Prostate gland (tissue), 2 donors: ENCODE measurements around the gene RPS6KC1. TPM values are rescaled to one million over a fixed set of nuclear protein-coding genes. Genes with fewer than 3 reads are reported as not detected.
"Not testable (repeated sequence)": the region's sequence is repeated elsewhere in the genome, so short reads cannot be mapped to it uniquely, and the experiment has no call there.

Experiments
- DNase-seq: peaks from one replicate; pipeline ENCODE4 v3.0.0-alpha.2; 2019; ENCODE audit warnings: low spot score
- H3K27ac ChIP-seq, 2 donors: fragments of 200-600 bp; sonication (generic); 2 replicates each; pipeline ENCODE4 v1.5.1; 2017 to 2019
- H3K27me3 ChIP-seq: fragments of 200-600 bp; sonication (generic); replicated peaks from 2 replicates; pipeline ENCODE4 v1.5.1; 2019; ENCODE audit not compliant: insufficient read depth
- H3K36me3 ChIP-seq, 2 donors: fragments of 200-600 bp; sonication (generic); 1 replicate in 1 of 2; 2 replicates in 1 of 2; pipeline versions ENCODE4 v1.5.1 to v1.8.1; 2017 to 2019
- H3K4me1 ChIP-seq: fragments of 200-600 bp; sonication (generic); replicated peaks from 2 replicates; pipeline ENCODE4 v1.5.1; 2019
- H3K4me3 ChIP-seq, 2 donors: fragments of 200-600 bp; sonication (generic); 2 replicates each; pipeline ENCODE4 v1.5.1; 2017 to 2019
- H3K9me3 ChIP-seq: fragments of 200-600 bp; sonication (generic); 2 replicates; pipeline ENCODE4 v1.5.1; 2017
- CTCF ChIP-seq, 4 experiments: fragments of 200-600 bp in 2 of 4; fragments of 450-650 bp in 2 of 4; sonication (generic) in 2 of 4; IDR thresholded peaks; 1 replicate in 3 of 4; 2 replicates in 1 of 4; pipeline ENCODE4 v1.5.1; 2016 to 2019; ENCODE audit warnings: antibody characterized with exemption in 4 of 4, mild to moderate bottlenecking in 2 of 4, moderate library complexity in 2 of 4
- POLR2A ChIP-seq: fragments of 450-650 bp; IDR thresholded peaks from one replicate; pipeline ENCODE4 v1.6.1; 2016; ENCODE audit warnings: antibody characterized with exemption, mild to moderate bottlenecking
- POLR2AphosphoS5 ChIP-seq: sonication (generic); formaldehyde crosslinking; IDR thresholded peaks from one replicate; pipeline ENCODE4 v1.6.1; 2017; ENCODE audit warnings: antibody characterized with exemption
- WGBS: methylation state at CpG from one replicate; pipeline ENCODE4 v1.1.5; 2018; 5-methylcytosine and 5-hydroxymethylcytosine counted together
- intact Hi-C: fragments of 100-400 bp; cut with DNase I; formaldehyde crosslinking; loops from one replicate; pipeline ENCODE4 v1.14.2; 2022
- total RNA-seq, 2 donors: library from RNA; depleted of rRNA; stranded (reverse); fragments of >200 nt; gene quantifications; one replicate each; pipeline ENCODE4 v1.1.0, GENCODE V29; 2016

RPS6KC1 gene
- total RNA-seq, 2 donors from 2014 or later = 32.6 to 35.3 TPM

GRCh38 chr1:213015099-213016050 lies 35.7 kb upstream of the RPS6KC1 start, which contains the start of gene ANGEL2:
Gene ANGEL2, minus strand, starts transcription at chr1:213015867. Its CDS starts 196 bp downstream, at chr1:213015671.
- under 1% methylated on average over 66 of the region's 66 CpGs for WGBS
- peak within 1 kb of the TSS; percentile 91 to 93 for H3K27ac ChIP-seq
- H3K9me3 ChIP-seq = no peaks in the 10 kb centered on the region
- peak; percentile 96 for TF ChIP-seq POLR2AphosphoS5
- peak; percentile 21 for TF ChIP-seq POLR2A
- no peak for TF ChIP-seq CTCF (IDR thresholded peaks at IDR 0.05)
- peak within 1 kb of the TSS; percentile 74 to 76 for H3K4me3 ChIP-seq
- no peaks in the 10 kb centered on the region for H3K27me3 ChIP-seq
- DNase-seq = peak; percentile 96
- H3K4me1 ChIP-seq = no peaks in the 10 kb centered on the region
- intact Hi-C loops = no loop called here
- no peaks in the 10 kb centered on the region for H3K36me3 ChIP-seq

GRCh38 chr1:213017447-213018273 lies 33.4 kb upstream of the RPS6KC1 start:
- intact Hi-C loops = no loop called here
- Histone ChIP-seq H3K27ac (no peak overlapping the region), H3K36me3 (no peaks in the 10 kb centered on the region), H3K9me3 (no peaks in the 10 kb centered on the region), H3K4me3 (no peak overlapping the region), H3K4me1 (no peaks in the 10 kb centered on the region), H3K27me3 (no peaks in the 10 kb centered on the region)
- 94% methylated on average over 9 of the region's 9 CpGs for WGBS
- DNase-seq = no peak
- TF ChIP-seq POLR2A = no peak
- TF ChIP-seq CTCF (IDR thresholded peaks at IDR 0.05) = no peak

GRCh38 chr1:213019450-213019849 lies 31.6 kb upstream of the RPS6KC1 start:
- Histone ChIP-seq H3K27ac (no peak overlapping the region), H3K27me3 (no peaks in the 10 kb centered on the region), H3K36me3 (no peaks in the 10 kb centered on the region), H3K4me3 (no peak overlapping the region), H3K4me1 (no peaks in the 10 kb centered on the region), H3K9me3 (no peaks in the 10 kb centered on the region)
- intact Hi-C loops = no loop called here
- DNase-seq = no peak
- WGBS = 93% methylated on average over 4 of the region's 4 CpGs
- TF ChIP-seq CTCF (IDR thresholded peaks at IDR 0.05) = no peak
- no peak for TF ChIP-seq POLR2A
- TF ChIP-seq POLR2AphosphoS5 = no peak

GRCh38 chr1:213020016-213020415 lies 31.0 kb upstream of the RPS6KC1 start:
- DNase-seq = no peak
- H3K36me3 ChIP-seq = no peaks in the 10 kb centered on the region

GRCh38 chr1:213027024-213027423 lies 24.0 kb upstream of the RPS6KC1 start:
- DNase-seq, H3K27me3 ChIP-seq, H3K4me1 ChIP-seq, intact Hi-C loops, H3K27ac ChIP-seq, H3K36me3 ChIP-seq, H3K9me3 ChIP-seq, H3K4me3 ChIP-seq: not testable (repeated sequence)
- 84% methylated on average over 3 of the region's 3 CpGs for WGBS

More at GRCh38 chr1:213020016-213020415, 31.0 kb upstream of the RPS6KC1 start:
- Histone ChIP-seq H3K4me3 (no peak overlapping the region), H3K27me3 (no peaks in the 10 kb centered on the region), H3K9me3 (no peaks in the 10 kb centered on the region), H3K4me1 (no peaks in the 10 kb centered on the region), H3K27ac (no peak overlapping the region)
- no peak for TF ChIP-seq CTCF (IDR thresholded peaks at IDR 0.05)
- no peak for TF ChIP-seq POLR2A
- TF ChIP-seq POLR2AphosphoS5 = no peak
- intact Hi-C loops = no loop called here
- 95% methylated on average over 3 of the region's 3 CpGs for WGBS
